NCI-H2107 (cell line): ENCODE data around the gene CELF4.

Source experiments
- DNase-seq: peaks from one replicate; lab custom pipeline; 2025; lab: John Stamatoyannopoulos, UW

The CELF4 gene

DNA sequence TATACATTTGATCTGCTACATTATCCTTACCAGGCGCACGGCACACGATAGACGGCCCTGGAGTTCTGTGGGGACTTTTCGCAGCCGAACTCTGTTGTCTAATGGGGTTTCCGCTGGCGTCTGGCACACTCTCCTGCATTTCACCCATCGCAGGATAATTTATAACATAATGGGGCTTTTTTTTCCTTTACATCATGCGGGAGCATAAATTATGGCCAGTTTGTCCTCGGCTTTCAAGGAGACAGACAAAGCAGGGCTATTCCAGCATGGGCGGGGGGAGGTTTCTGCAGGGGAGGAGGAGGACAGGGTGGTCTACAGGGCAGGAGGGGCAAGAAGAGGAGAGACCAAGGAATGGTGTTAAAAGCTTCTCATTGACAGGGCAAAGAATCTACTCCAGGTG lies 279.8 kb downstream of the CELF4 start:
- no peak for DNase-seq

DNA sequence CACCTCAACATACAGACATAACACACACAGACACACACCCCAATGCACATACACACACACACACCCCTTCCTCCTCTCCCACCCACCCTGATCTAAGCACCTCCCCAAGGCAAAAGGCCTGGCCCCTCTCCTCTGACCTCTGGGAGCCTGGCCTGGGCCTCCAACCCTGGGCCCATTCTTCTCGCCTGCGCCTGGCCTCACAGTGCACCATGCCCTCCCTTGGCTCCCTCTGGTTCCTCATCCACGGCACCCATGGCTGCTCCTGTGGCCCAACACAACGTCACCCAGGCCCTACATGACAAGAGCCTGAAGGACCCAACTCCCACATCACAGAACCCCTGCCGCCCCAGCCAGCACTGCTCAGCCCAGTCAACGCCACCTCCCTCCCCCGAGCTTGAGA lies 281.3 kb downstream of the CELF4 start:
- DNase-seq, result no peak

DNA sequence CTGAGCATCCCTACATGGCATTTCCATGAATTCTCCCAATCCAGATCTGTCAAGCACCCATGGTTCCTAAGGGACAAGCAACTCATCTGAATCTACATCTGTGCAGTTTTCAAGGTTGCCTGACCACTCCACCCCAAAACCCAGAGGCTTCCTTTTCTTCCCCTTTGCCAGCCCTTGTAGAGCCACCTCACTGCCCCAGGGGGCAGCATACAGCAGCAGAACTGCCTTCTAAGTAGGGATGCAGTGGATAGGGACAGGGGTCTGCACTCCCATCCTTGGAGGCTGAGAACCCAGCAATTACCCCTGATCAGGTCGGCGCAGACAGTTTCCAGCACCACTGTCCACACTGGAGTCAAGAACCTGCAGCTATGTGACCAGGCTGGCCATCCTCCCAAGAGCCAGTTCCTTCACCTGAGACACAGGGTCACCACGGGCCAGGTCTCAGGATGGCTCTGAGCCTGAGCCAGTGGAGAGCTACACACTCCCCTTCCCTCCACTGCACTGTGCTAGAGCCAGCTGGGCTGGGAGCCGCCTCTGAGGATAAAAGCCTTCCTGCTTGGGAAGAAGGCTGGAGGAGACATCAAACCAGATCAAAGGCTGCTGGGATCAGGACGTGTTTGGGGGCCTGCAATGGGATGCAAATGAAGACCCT lies 283.1 kb downstream of the CELF4 start:
- DNase-seq, result no peak

DNA sequence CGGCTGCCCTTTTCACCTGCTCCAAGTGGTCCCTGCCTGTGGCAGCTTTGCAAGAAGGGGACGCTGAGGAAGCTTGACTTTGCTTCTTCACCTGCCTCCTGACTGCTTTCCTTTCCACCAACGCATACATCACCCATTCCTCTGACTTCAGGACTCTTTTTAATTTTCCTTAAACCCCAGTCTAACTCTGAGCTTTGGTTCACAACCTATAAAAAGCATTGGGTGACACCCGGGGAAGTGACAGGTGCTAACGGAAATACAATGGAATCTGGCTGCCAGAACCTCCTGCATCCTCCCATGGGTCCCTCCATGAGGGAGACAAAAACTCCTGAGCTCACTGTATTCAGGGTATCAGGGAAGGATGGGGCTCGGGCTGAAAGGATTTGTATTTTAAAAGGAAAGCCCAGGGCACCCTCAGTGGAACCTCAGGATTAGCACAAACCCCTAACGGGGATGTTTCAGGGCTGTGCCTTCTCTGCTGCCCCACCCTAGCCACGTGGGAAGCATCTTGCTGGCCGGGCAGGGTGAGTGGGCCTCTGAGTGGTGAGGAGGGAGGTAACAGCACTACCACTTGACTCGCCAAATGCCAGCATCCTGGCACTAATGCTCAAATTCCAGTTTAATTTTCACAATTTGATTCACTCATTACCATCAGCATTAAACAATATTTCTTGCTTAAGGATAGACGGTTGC lies 284.8 kb downstream of the CELF4 start:
- no peak for DNase-seq

DNA sequence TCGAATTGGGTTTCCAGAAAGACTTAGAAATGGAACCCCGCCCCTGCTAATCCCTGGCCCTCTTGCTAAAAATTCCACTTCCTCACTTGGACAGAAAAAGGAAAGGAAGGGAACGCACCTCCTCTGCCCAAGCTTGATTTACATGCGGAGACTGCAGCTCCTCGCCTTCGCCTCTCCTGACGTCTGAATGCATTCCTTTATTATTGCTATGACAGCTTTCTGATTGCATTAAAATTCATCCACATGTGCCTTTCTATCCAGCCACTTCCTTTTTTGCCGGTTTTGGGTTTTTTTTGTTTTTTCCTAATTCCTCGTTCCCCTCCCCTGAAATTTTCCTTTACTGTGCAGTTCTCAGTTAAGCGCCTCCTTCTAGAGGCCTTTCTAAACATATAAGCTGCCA lies 287.8 kb downstream of the CELF4 start:
- no peak for DNase-seq

DNA sequence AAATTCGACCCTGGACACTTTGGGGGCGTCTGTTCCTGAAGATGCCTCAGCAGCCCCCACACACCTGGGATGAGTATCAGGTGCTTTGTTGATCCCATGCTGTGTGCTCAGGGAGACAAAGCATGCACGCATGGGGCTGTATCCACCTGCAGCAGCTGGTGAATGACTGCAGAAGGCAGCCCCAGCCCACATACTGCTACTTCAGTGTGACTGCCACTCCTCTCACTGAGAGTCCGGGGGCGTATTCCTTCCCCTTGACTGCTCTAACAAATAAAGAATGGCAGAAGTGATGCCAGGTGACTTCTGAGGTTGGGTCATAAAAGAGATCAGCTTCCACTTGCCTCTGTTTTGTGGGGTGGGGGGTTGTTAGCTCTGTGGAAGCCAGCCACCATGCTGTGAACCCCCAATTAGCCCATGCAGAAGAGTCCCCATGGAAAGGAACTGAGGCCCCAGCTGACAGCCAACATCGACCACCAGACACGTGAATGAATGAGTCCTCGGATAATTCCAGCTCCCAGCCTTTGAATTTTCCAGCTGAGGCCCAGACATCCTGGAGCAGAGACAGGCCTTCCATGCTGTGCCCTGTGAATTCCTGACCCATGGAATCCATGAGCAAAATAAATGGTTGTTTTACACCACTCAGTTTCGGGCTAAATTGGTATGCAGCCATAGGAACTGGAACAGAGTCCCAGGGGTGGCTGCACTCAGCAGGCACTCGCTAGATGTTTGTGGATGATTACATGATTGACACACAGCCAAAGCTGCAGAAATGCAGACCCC lies 289.3 kb downstream of the CELF4 start:
- DNase-seq, result no peak

DNA sequence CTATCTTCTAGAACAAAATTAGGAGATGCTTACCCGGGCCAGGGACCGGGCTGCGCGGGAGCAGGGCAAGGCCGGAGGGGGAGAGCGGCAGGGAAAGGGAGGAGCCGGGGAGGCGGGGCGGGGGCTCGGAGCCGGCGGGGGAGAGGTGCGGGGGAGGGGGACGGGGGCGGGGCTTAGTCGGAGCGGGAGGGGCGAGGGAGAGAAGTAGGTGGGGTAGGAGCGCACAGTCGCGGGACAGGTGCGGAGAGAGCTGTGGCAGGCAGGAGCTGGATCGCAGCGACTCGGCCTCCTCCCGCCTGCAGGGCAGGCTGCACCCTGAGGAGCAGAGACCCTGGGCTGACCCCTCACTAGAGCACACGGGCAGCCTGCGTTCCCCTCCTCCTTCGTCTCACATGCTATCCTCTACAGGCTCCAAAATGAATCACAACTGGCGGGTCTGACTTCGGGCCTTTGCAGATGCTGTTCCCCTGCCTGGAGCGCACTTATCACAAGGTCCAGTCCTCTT lies 290.3 kb downstream of the CELF4 start:
- DNase-seq, result no peak

DNA sequence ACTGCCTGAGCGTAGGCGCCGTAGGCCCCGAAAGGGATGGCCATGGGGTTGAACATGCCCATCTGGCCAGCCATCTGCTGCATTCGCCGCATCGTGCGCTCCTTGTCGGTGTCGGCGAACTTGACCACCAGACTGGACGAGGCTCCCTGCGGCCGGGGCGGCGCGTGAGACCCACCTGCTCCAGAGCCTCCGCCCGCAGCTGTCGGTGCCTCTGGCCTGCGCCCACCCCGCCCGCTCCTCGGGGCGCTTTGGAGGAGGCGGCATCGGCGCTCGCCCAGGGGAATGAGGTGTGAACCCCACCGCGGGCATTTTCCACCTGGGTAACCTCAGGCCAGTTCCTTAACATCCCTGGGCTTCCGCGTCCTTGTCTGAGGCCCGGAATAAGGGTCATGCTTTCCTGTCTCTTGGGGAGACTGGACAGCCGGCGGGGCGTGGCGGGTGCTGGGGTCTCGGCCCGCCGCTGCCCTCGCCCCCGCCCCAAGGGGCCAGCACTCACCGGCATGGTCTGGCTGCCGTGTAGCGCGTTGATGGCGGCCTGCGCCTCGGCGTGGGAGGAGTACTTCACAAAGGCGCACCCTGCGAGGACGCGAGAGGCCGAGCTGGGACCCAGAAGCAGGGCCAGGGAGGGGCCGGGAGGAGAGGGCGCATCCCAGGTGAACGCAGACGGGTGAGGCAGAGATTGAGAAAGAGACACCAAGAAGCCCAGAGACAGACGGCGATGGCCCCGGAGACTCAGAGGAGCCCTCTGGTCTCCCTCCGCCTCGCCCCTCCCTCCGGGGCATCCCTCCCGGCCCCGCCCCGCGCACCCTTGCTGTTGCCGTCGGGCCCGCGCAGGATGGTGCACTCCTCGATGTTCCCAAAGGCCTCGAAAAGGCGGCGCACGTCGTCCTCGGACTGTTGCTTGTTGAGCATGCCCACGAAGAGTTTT lies 291.0 kb downstream of the CELF4 start:
- no peak for DNase-seq

DNA sequence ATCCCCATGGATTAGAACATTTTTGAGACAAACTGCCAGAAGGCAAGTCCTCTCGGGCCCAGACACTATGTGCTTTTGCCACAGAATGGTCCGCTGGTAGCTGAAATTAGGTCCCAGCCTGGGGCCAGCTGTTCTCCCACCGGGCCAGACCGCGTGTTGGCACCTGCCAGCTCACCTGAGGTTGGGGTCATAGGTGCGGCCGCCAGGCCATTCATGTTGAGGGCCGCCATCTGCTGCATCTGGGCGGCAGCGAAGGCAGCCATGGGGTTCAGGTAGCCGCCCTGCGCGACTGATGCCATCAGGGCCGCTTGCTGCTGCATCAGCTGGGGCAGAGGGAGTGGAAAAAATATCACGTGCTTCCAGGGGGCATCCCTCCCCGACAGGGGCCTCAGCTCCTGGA lies 292.8 kb downstream of the CELF4 start:
- no peak for DNase-seq

DNA sequence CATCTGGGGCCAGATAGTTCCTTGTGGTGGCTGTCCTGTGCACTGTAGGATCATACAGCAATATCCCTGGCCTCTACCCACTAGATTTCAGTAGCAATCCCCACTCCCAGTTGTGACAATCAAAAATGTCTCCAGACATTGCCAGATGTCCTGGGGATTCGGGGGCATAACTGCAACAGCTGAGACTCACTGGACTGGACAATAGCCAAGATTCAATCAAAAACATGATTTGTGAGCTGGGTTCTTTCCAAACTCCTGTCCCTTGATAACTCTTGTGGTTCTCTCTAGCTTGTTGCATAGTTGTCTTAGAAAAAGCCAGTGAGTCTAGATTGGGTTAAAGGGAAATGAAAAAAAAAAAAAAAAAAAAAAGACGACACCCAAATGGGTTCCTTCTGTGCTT lies 293.4 kb downstream of the CELF4 start:
- no peak for DNase-seq

DNA sequence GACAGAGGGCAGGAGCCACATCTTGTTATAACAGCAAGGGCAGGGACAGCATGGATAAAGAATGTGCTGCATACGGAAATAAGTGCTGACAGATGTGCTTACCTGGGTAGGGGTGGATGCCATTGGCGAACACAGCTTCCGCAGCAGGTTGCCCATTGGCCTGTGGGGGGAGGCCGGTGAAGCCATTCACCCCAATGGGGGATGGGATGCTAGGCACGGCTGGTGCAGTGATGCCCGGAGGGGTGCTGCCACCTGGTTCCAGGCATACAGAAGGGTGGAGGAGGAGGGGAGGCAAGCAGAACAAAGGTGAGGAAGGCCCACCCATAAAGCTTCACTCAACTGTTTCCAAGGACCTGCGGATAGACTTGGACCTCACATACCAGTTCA lies 294.9 kb downstream of the CELF4 start:
- no peak for DNase-seq

DNA sequence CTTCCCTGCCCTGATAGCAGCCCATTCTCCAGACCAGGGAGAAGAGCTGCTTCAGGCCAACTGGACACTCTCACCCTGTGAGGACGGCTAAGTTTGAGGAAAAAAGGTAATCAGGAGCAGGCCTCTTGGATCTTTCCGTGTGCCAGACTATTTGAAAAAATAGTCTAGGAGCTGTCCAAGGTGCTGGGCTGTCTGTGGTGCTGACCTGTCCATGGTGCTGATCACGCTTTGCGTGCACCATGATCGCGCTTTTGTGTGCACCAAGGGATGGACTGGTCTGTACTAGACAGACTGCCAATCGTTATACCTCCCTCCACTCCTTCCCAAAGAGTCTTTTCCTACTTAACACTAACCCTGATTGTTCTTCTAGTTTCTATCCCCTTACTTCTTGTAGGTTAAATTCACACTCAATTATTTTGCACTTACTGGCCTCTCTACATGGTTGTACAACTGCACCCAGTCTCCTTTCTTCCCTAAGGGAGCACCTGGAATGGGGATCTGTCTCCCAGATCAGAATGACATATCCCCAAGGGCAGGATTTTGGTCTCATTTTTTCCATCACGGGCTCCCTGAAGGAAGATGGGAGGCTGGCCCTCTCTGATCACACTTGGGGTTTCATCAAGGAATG lies 295.4 kb downstream of the CELF4 start:
- no peak for DNase-seq

DNA sequence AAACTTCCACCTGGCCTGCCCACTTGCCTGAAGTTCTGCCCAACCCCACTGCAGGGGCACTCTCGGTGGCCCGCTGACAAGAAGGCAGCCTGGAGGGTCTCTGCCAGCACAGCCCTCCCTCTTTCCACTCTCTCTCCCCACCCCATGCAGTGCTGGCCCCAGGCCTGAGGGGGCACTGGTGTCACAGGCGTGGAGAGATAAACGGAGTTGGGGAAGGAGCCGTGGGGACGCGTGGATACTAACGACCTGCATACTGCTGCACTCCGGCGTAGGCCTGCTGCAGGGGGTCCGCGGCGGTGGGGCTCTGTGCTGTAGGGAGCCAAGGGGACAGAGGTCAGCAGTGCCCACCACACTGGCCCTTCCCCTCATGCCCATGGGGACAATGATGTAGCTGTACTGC lies 299.3 kb downstream of the CELF4 start:
- DNase-seq, result no peak

DNA sequence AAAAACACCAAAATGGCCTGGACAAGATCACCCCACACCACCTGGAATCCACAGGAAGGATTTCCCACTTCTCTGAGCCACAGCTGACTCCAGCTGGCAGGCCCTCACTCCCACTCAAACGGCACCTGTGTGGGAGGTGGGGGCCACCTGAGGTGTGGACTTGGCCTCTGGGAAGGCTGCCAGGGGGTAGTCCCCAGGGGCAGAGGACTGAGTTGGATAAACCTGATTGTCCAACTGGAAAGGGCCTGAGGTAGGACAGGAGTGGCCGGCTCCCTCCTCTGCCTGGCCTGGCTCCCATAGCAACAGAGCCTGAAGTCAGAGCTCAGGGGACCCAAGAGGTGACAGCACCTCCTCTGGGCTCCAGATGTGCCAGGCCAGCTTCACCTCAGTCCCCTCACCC lies 300.2 kb downstream of the CELF4 start:
- DNase-seq, result no peak

DNA sequence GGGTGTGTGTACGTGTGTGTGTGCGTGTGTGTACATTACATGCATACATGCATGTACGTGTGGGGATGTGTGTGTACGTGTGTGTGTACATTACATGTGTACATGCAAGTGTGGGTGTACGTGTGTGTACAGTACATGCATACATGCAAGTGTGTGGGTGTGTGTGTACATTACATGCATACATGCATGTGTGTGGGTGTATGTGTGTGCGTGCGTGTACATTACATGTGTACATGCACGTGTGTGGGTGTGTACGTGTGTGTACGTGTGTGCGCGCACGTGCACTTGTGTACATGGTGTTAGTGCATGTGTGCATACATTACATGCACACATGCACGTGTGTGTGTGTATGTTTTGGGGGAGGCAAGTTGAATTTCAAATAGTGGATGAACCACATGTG lies 300.6 kb downstream of the CELF4 start:
- DNase-seq, result no peak

DNA sequence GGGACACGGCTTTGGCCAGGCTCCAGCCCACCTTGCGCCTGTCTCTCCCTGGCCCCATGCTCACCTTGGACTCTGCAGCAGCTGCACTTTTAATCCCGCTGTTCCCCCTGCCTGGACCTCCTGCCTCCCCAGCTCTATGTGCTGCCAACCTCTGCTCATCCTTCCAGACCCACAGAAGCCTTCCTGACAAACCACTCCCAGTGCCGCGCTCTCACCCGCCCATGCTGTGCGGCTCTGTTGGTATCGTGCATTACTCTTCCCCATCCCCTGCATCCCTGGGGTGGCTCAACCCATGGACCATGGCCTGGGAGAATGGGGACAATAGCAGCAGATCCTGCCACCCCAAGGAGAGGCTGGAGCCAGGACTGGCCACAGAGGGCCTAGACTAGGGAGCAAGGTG lies 303.6 kb downstream of the CELF4 start:
- no peak for DNase-seq

DNA sequence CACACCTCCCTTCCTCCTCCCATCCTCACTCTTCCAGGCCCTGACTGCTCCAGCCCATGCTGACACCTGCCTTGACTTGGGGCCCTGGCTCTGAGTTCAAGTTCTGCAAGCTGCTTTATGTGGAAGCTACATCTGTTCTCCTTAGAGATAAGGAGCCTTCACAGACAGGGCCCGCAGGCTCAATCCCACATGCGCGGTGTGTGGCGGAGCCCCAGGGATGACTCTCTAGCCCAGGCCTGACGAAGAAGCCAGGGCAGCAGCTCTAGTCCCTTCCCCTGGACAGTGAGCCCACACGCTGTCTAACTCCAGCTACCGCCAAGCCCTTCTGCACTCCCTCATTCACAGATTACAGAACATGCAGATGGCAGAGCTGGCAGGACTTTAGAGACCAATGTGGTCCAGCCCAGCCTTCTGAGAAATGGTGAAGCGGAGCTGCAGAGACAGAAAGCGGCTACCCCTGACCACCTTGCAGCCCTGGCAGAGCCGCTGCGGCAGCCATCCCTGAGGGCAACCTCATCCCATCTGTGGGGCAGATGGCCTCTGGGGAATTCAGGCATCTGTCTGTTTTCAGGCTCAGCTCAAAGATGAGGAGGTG lies 304.3 kb downstream of the CELF4 start:
- DNase-seq, result no peak

DNA sequence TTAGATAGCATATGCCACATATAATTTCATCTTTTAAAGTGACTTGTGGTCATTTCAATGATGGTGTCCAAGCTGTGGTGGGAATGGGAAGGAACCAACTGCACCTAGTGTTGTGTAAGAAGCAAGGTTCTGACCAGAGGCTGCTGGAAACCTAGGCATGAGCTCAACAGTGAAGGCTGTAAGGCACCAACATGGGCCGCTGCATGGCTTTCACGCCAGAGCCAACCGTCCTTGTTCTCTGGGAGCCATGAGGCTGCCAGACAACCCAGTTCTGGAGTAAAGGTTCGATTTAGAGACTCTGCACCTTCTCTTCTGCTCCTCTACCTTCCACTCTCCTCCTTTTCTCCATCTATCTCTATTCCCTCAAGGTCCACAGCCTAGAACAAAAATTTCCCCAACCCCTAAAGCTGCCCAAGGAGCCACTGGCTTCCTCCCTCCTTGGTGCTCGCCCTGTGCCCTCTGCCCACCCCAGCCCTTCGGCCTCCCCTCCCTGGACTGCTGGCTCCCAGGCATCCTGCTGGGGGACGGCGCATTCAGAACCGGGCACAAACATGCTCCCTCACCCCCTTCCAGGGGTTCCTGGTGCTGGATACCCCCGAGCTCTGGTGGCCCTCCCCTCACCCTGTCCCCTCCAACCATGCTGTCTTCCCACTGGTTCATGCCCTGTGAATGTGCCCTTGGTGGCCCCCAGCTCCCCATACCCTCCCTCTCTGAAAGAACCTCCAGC lies 305.1 kb downstream of the CELF4 start:
- DNase-seq, result no peak

DNA sequence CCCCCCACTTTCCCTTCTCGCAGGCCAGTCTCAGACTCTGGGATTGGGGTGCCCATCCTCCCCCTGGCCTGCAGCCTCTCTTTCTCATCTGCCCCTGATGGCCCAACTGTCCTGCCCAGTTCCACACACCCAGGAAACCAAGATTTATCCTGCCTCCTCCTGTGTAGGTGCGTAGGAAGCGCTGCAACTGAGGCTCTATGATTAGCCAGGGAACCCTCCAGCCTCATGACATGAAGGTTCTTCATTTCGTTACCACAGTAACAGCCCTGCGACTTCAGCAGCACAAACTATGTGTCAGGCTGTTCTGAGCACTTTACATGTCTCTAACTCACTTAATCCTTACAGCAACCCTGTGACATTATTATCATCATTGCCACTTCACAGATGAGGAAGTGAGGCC lies 305.9 kb downstream of the CELF4 start:
- DNase-seq, result no peak

DNA sequence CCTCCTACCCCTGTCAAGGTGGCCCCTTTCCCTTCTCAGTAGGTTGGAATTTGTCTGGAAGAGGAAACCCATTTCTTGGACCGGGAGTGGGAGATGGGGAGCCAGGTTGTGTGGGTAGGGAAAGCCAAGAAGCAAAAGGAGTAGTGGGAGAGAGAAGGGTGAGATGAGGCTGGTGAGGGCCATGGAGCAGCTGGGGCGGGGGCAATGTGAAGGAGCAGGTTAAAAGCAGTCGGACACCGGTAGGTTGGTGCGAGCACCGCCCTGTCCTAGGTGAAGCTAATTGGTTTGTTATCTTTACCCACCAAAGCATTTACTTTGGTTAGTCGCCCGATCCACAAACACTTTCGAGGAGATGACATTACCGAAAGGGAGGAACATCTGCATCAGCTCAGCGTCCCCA lies 306.8 kb downstream of the CELF4 start:
- no peak for DNase-seq

DNA sequence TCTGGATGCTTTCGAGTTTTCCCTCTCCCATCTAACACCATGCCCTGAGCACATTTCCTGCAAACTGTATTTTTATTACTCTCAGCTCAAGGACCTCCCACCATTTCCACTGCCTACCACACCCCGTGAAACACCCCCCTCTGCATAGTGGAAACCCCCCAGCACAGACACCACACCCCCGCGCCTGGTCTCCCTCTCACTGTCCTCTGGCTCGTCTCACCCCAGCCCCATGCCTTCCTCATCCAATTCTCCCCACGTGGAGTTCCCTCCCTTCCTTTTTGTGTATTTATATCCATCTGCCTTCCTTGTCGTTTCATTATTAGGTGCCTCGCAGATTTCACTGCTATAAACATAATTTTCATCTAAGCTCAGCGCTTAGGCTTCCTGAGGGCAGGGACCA lies 307.5 kb downstream of the CELF4 start:
- no peak for DNase-seq
